ENCODE data around the gene GALNT8.

GRCh38 chr12:4763549-4763948 lies 43.3 kb downstream of the GALNT8 start:
- peak; percentile 45 for TF ChIP-seq CTCF (IDR thresholded peaks at IDR 0.05; ENCODE audit: borderline replicate concordance, extremely low read depth, low read length, poor library complexity, severe bottlenecking)
- no peak for TF ChIP-seq EZH2 (IDR thresholded peaks at IDR 0.05; ENCODE audit: borderline replicate concordance, low read depth, low read length, severe bottlenecking)

All from DND-41 (cell line).